SK-N-SH (cell line): ENCODE results near the gene DCBLD1. TPM values are rescaled to one million over a fixed set of nuclear protein-coding genes. Genes with fewer than 3 reads are reported as not detected.
A peak's percentile ranks its signal among the peaks of the same experiment; 100 is the strongest.

Experiments used
- CTCF ChIA-PET: fragments of 300-600, 350-600 bp; formaldehyde crosslinking; extraction: SDS; loops from one replicate; lab custom pipeline; 2021; lab: Yijun Ruan, JAX
- POLR2A ChIA-PET: fragments of 350-600 bp; sonication (Branson Sonifier 250); formaldehyde crosslinking; extraction: SDS; loops from one replicate; lab custom pipeline; 2020; ENCODE audit warnings: antibody characterized with exemption, inconsistent platforms; lab: Yijun Ruan, JAX
- DNase-seq: peaks from one replicate; pipeline ENCODE4 v3.0.0; 2012
- H2AFZ ChIP-seq: fragments of 200-600 bp; sonication (generic); 2 replicates; pipeline ENCODE4 v1.8.1; 2016; ENCODE audit warnings: antibody characterized with exemption, mild to moderate bottlenecking, low read depth
- H3F3A ChIP-seq: fragments of 200-600 bp; sonication (generic); replicated peaks from 2 replicates; pipeline ENCODE3; 2016; ENCODE audit warnings: antibody characterized with exemption, mild to moderate bottlenecking; ENCODE audit not compliant: insufficient read depth
- H3K27ac ChIP-seq, 2 experiments: fragments of 200-500 bp in 1 of 2; fragments of 200-600 bp in 1 of 2; sonication (Bioruptor generic) in 1 of 2; sonication (generic), shearing (Covaris generic) in 1 of 2; 2 replicates each; pipeline versions ENCODE4 v1.5.1 to v1.6.1; 2014 to 2016; ENCODE audit warnings: low read depth in 2 of 2, inconsistent platforms in 1 of 2, low read length in 1 of 2, mild to moderate bottlenecking in 1 of 2, mixed read lengths in 1 of 2
- H3K27me3 ChIP-seq: fragments of 200-600 bp; sonication (generic), shearing (Covaris generic); 2 replicates; pipeline ENCODE4 v1.6.1; 2016; ENCODE audit warnings: mixed run types; ENCODE audit not compliant: insufficient read depth
- H3K36me3 ChIP-seq, 2 experiments: fragments of 200-500 bp in 1 of 2; fragments of 200-600 bp in 1 of 2; sonication (Bioruptor generic) in 1 of 2; sonication (generic) in 1 of 2; replicated peaks in 1 of 2; 2 replicates each; pipeline versions ENCODE3 to v1.5.1; 2014 to 2016; ENCODE audit warnings: low read length in 1 of 2, mild to moderate bottlenecking in 1 of 2; ENCODE audit not compliant: insufficient read depth in 2 of 2, control insufficient read depth in 1 of 2
- H3K4me1 ChIP-seq, 2 experiments: fragments of 200-500 bp in 1 of 2; fragments of 200-600 bp in 1 of 2; sonication (Bioruptor generic) in 1 of 2; sonication (generic), shearing (Covaris generic) in 1 of 2; 2 replicates each; pipeline versions ENCODE4 v1.5.1 to v1.6.1; 2014 to 2016; ENCODE audit warnings: low read depth in 1 of 2, low read length in 1 of 2, mixed run types in 1 of 2; ENCODE audit not compliant: insufficient read depth in 2 of 2, control insufficient read depth in 1 of 2
- H3K4me2 ChIP-seq: fragments of 200-600 bp; sonication (generic), shearing (Covaris generic); 2 replicates; pipeline ENCODE4 v1.6.1; 2017; ENCODE audit warnings: mixed run types
- H3K4me3 ChIP-seq, 2 experiments: fragments of 200-500 bp in 1 of 2; fragments of 200-600 bp in 1 of 2; sonication (Bioruptor generic) in 1 of 2; sonication (generic), shearing (Covaris generic) in 1 of 2; 2 replicates each; pipeline versions ENCODE4 v1.5.1 to v1.8.1; 2014 to 2016; ENCODE audit warnings: low read depth in 2 of 2, inconsistent platforms in 1 of 2, low read length in 1 of 2, mild to moderate bottlenecking in 1 of 2, mixed read lengths in 1 of 2, moderate library complexity in 1 of 2
- H3K79me2 ChIP-seq: fragments of 200-600 bp; sonication (generic); 2 replicates; pipeline ENCODE4 v1.8.1; 2017; ENCODE audit warnings: mild to moderate bottlenecking; ENCODE audit not compliant: insufficient read depth
- H3K9ac ChIP-seq: fragments of 200-600 bp; sonication (generic); 2 replicates; pipeline ENCODE4 v1.6.1; 2017; ENCODE audit warnings: mixed run types
- H3K9me2 ChIP-seq: fragments of 200-600 bp; sonication (generic); 2 replicates; pipeline ENCODE4 v1.6.1; 2017; ENCODE audit warnings: mixed run types
- H3K9me3 ChIP-seq: fragments of 200-600 bp; sonication (generic); 2 replicates; pipeline ENCODE4 v1.6.1; 2017; ENCODE audit warnings: mixed run types, mild to moderate bottlenecking, moderate library complexity
- H4K20me1 ChIP-seq: fragments of 200-600 bp; sonication (generic); 2 replicates; pipeline ENCODE4 v1.6.1; 2017; ENCODE audit warnings: mild to moderate bottlenecking, mixed run types; ENCODE audit not compliant: insufficient read depth
- CHD2 ChIP-seq: fragments of 150-350 bp; IDR thresholded peaks from 2 replicates; pipeline ENCODE4 v1.6.1; 2018; ENCODE audit warnings: low read length; ENCODE audit not compliant: partially characterized antibody
- EP300 ChIP-seq, 2 experiments: IDR thresholded peaks; 2 replicates each; pipeline versions ENCODE4 v1.4.0 to v1.6.1; 2012; ENCODE audit warnings: borderline replicate concordance in 1 of 2, low read depth in 1 of 2, low read length in 1 of 2
- FOSL2 ChIP-seq: IDR thresholded peaks from 2 replicates; pipeline ENCODE4 v1.4.0; 2012; ENCODE audit warnings: low read depth, mild to moderate bottlenecking, moderate library complexity, borderline replicate concordance
- FOXJ3 ChIP-seq: sonication (generic); formaldehyde crosslinking; IDR thresholded peaks from 2 replicates; pipeline ENCODE4 v1.5.1; 2020; ENCODE audit warnings: mild to moderate bottlenecking, missing genetic modification reagents
- GABPA ChIP-seq: IDR thresholded peaks from 2 replicates; pipeline ENCODE4 v1.4.0; 2012; ENCODE audit warnings: low read depth, mild to moderate bottlenecking
- JUND ChIP-seq: IDR thresholded peaks from 2 replicates; pipeline ENCODE4 v1.4.0; 2012
- MEF2A ChIP-seq: IDR thresholded peaks from 2 replicates; pipeline ENCODE4 v1.4.0; 2012; ENCODE audit warnings: low read depth, borderline replicate concordance
- MXI1 ChIP-seq: IDR thresholded peaks from 2 replicates; pipeline ENCODE4 v1.6.1; 2012; ENCODE audit warnings: mild to moderate bottlenecking, low read depth, low read length, improper control_type of control experiment
- NFIC ChIP-seq: IDR thresholded peaks from 2 replicates; pipeline ENCODE4 v1.4.0; 2012; ENCODE audit warnings: borderline replicate concordance
- NRF1 ChIP-seq: IDR thresholded peaks from 2 replicates; pipeline ENCODE4 v1.6.1; 2012; ENCODE audit warnings: low read depth, mild to moderate bottlenecking, low read length
- POLR2AphosphoS5 ChIP-seq: IDR thresholded peaks from 2 replicates; pipeline ENCODE4 v1.6.1; 2012; ENCODE audit warnings: low read depth, low read length
- RXRA ChIP-seq: IDR thresholded peaks from 2 replicates; pipeline ENCODE4 v1.4.0; 2012; ENCODE audit warnings: low read depth, mild to moderate bottlenecking, borderline replicate concordance
- SIN3A ChIP-seq: IDR thresholded peaks from 2 replicates; pipeline ENCODE4 v1.6.1; 2012; ENCODE audit warnings: low read depth, mild to moderate bottlenecking, low read length, moderate library complexity, borderline replicate concordance
- SMC3 ChIP-seq: IDR thresholded peaks from 2 replicates; pipeline ENCODE4 v1.6.1; 2012; ENCODE audit warnings: low read depth, low read length, improper control_type of control experiment
- TCF12 ChIP-seq: IDR thresholded peaks from 2 replicates; pipeline ENCODE4 v1.4.0; 2012
- TEAD4 ChIP-seq: IDR thresholded peaks from 2 replicates; pipeline ENCODE4 v1.4.0; 2012; ENCODE audit warnings: mild to moderate bottlenecking, borderline replicate concordance; ENCODE audit not compliant: insufficient read depth
- YY1 ChIP-seq: IDR thresholded peaks from 2 replicates; pipeline ENCODE4 v1.4.0; 2012; ENCODE audit warnings: low read depth, mild to moderate bottlenecking
- WGBS: methylation state at CpG from one replicate; pipeline ENCODE4 v1.1.6; 2017; ENCODE audit warnings: low lambda C conversion rate; 5-methylcytosine and 5-hydroxymethylcytosine counted together
- polyA plus RNA-seq, 3 experiments: library from polyadenylated mRNA; depleted of rRNA; stranded (reverse); fragments of >200 nt; gene quantifications; 2 replicates each; pipeline ENCODE4 v1.2.3, GENCODE V29; 2012
- TF ChIP-seq, protein P1 (sequence below): fragments of 150-350 bp; IDR thresholded peaks from 2 replicates; pipeline ENCODE4 v1.6.1; 2017; ENCODE audit warnings: antibody characterized with exemption, low read length, low read depth, borderline replicate concordance
- TF ChIP-seq, protein P2 (sequence below): IDR thresholded peaks from 2 replicates; pipeline ENCODE4 v1.4.0; 2012; ENCODE audit warnings: low read depth, borderline replicate concordance
- TF ChIP-seq, protein P3 (sequence below): IDR thresholded peaks from 2 replicates; pipeline ENCODE4 v1.6.1; 2012; ENCODE audit warnings: mild to moderate bottlenecking, low read depth, low read length, moderate library complexity
- TF ChIP-seq, protein P4 (sequence below): IDR thresholded peaks from 2 replicates; pipeline ENCODE4 v1.4.0; 2012; ENCODE audit warnings: low read depth

Gene DCBLD1
- polyA plus RNA-seq, 1 of the 3 experiments (the other 2 are of a cell fraction) = 82.2 TPM

- TF ChIP-seq, protein P1, sequence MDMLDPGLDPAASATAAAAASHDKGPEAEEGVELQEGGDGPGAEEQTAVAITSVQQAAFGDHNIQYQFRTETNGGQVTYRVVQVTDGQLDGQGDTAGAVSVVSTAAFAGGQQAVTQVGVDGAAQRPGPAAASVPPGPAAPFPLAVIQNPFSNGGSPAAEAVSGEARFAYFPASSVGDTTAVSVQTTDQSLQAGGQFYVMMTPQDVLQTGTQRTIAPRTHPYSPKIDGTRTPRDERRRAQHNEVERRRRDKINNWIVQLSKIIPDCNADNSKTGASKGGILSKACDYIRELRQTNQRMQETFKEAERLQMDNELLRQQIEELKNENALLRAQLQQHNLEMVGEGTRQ = no peak
- TF ChIP-seq POLR2AphosphoS5 = no peak
- TF ChIP-seq CHD2 = no peak
- TF ChIP-seq, protein P2, sequence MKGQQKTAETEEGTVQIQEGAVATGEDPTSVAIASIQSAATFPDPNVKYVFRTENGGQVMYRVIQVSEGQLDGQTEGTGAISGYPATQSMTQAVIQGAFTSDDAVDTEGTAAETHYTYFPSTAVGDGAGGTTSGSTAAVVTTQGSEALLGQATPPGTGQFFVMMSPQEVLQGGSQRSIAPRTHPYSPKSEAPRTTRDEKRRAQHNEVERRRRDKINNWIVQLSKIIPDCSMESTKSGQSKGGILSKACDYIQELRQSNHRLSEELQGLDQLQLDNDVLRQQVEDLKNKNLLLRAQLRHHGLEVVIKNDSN = peak; percentile 61
Observed at GRCh38 chr6:117547688-117548621, 65.5 kb downstream of the DCBLD1 start (continued).

- Histone ChIP-seq H3K9ac (no peak overlapping the region), H3K4me2 (peak overlapping the region; percentile 62), H3F3A (peaks cover 70% of the 10 kb centered on the region), H4K20me1 (no peaks in the 10 kb centered on the region), H3K4me3 (no peak overlapping the region), H3K36me3 (peaks cover 31 to 44% of the 10 kb centered on the region in 2 experiments), H3K79me2 (peaks cover 33% of the 10 kb centered on the region), H2AFZ (no peak overlapping the region), H3K9me3 (no peaks in the 10 kb centered on the region), H3K4me1 (peaks cover 11 to 45% of the 10 kb centered on the region in 2 experiments), H3K9me2 (no peaks in the 10 kb centered on the region), H3K27me3 (no peaks in the 10 kb centered on the region), H3K27ac (peak overlapping the region; percentile 62 to 77; a peak in 3 of 4 replicates)
- 72% methylated on average over 8 of the region's 8 CpGs for WGBS
- no peak for DNase-seq
- ChIA-PET POLR2A (no interaction called here), CTCF (interaction anchor here (0.6 to 3.1 kb wide), 6 partner anchors 8 to 99 kb away, joined by 3 to 14 read pairs (median 4); no protein-coding TSS in a partner anchor)
- TF ChIP-seq TCF12 (peak; percentile 78), SMC3 (no peak), FOSL2 (peak; percentile 53; the same call in 1 of the 2 replicates), GABPA (0 out of 2 replicates have a peak, but pooled peaks have one; percentile 10), MXI1 (no peak), POLR2AphosphoS5 (peak; percentile 43; the same call in 1 of the 2 replicates), NFIC (peak; percentile 32; the same call in 1 of the 2 replicates), SIN3A (no peak), YY1 (no peak), RXRA (0 out of 2 replicates have a peak, but pooled peaks have one; percentile 11), MEF2A (peak; percentile 62; the same call in 1 of the 2 replicates), CHD2 (no peak), JUND (peak; percentile 69), EP300 (IDR thresholded peaks at IDR 0.05; ENCODE audit: borderline replicate concordance in 1 of 2, low read depth in 1 of 2, low read length in 1 of 2) (peak in 1 of 2 experiments; percentile 78; a peak in 1 of 4 replicates), FOXJ3 (no peak), TEAD4 (peak; percentile 62; the same call in 1 of the 2 replicates), NRF1 (no peak)
- TF ChIP-seq, protein P3, sequence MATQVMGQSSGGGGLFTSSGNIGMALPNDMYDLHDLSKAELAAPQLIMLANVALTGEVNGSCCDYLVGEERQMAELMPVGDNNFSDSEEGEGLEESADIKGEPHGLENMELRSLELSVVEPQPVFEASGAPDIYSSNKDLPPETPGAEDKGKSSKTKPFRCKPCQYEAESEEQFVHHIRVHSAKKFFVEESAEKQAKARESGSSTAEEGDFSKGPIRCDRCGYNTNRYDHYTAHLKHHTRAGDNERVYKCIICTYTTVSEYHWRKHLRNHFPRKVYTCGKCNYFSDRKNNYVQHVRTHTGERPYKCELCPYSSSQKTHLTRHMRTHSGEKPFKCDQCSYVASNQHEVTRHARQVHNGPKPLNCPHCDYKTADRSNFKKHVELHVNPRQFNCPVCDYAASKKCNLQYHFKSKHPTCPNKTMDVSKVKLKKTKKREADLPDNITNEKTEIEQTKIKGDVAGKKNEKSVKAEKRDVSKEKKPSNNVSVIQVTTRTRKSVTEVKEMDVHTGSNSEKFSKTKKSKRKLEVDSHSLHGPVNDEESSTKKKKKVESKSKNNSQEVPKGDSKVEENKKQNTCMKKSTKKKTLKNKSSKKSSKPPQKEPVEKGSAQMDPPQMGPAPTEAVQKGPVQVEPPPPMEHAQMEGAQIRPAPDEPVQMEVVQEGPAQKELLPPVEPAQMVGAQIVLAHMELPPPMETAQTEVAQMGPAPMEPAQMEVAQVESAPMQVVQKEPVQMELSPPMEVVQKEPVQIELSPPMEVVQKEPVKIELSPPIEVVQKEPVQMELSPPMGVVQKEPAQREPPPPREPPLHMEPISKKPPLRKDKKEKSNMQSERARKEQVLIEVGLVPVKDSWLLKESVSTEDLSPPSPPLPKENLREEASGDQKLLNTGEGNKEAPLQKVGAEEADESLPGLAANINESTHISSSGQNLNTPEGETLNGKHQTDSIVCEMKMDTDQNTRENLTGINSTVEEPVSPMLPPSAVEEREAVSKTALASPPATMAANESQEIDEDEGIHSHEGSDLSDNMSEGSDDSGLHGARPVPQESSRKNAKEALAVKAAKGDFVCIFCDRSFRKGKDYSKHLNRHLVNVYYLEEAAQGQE = no peak
- TF ChIP-seq, protein P1 = no peak
- TF ChIP-seq, protein P2 = no peak
- TF ChIP-seq, protein P4, sequence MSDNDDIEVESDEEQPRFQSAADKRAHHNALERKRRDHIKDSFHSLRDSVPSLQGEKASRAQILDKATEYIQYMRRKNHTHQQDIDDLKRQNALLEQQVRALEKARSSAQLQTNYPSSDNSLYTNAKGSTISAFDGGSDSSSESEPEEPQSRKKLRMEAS = no peak
Observed at GRCh38 chr6:117548797-117549301, 66.4 kb downstream of the DCBLD1 start.
